Measurements from ENCODE around the gene TTC28.

GRCh38 chr22:28148816-28149465, 530.7 kb downstream of the TTC28 start:
- TF ChIP-seq POLR2A (IDR thresholded peaks at IDR 0.05; ENCODE audit: low read depth) (no peak), CTCF (IDR thresholded peaks at IDR 0.05) (no peak), POLR2AphosphoS5 (IDR thresholded peaks at IDR 0.05) (no peak), EP300 (IDR thresholded peaks at IDR 0.05) (no peak)

All from esophagus muscularis mucosa (tissue), 4 donors.